ENCODE data around the gene MATN1. TPM values are rescaled to one million over a fixed set of nuclear protein-coding genes. Genes with fewer than 3 reads are reported as not detected.

The MATN1 gene
- total and polyA plus RNA-seq, 9 donors = 0.10 to 0.95 (median 0.51) TPM

DNA sequence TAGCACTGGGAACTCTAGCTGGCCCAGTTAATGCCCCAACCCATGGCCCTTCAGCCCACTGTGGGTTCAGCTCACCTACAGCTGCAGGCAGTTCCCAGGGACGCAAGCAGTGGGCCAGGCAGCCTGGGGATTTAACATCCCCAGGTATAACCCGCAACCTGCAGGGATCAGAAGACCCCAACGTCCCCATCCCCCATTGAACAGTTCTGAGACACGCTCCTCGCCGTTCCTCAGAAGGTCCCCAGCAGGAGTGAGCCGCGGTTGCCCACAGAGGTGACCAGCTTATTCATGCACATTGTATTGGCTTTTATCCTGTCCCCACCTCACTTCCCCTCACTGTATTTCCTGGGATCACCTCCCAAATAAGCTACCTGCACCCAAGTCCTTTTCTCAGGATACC, 5.0 kb upstream of the MATN1 start:
- Histone ChIP-seq H3K4me1 (ENCODE audit: insufficient read depth) (peaks cover 4% of the 10 kb centered on the region), H3K9me3 (no peaks in the 10 kb centered on the region), H3K27me3 (no peaks in the 10 kb centered on the region), H3K27ac (no peak overlapping the region), H3K4me3 (no peak overlapping the region), H3K36me3 (no peaks in the 10 kb centered on the region)
- no peak for DNase-seq
- TF ChIP-seq CTCF (IDR thresholded peaks at IDR 0.05) (no peak), POLR2A (IDR thresholded peaks at IDR 0.05) (no peak), EP300 (IDR thresholded peaks at IDR 0.05) (no peak)
- intact Hi-C loops (cut with DNase I) = loop anchor here in 2 of 4 donors (10.0 kb wide), 2 partner anchors 46 to 186 kb away; no protein-coding TSS in a partner anchor
- 75 to 87% (median 76%) methylated on average over 8 of the region's 8 CpGs for WGBS, 3 donors

- H3K27me3 ChIP-seq = no peaks in the 10 kb centered on the region
- H3K36me3 ChIP-seq = no peaks in the 10 kb centered on the region
- H3K4me3 ChIP-seq = no peak overlapping the region
- no peak for DNase-seq
- intact Hi-C loops (cut with DNase I) = loop anchor here in 2 of 4 donors (10.0 kb wide), 2 partner anchors 47 to 187 kb away; no protein-coding TSS in a partner anchor
- H3K27ac ChIP-seq = no peak overlapping the region
- TF ChIP-seq CTCF (IDR thresholded peaks at IDR 0.05) = no peak
- TF ChIP-seq POLR2A (IDR thresholded peaks at IDR 0.05) = no peak
- no peak for TF ChIP-seq EP300 (IDR thresholded peaks at IDR 0.05)
- 91 to 96% (median 92%) methylated on average over 2 of the region's 2 CpGs for WGBS, 3 donors
- H3K9me3 ChIP-seq = no peaks in the 10 kb centered on the region
- H3K4me1 ChIP-seq (ENCODE audit: insufficient read depth) = peaks cover 4% of the 10 kb centered on the region
Measured at GRCh38 chr1:30727824-30728223, 4.4 kb upstream of the MATN1 start.

DNA sequence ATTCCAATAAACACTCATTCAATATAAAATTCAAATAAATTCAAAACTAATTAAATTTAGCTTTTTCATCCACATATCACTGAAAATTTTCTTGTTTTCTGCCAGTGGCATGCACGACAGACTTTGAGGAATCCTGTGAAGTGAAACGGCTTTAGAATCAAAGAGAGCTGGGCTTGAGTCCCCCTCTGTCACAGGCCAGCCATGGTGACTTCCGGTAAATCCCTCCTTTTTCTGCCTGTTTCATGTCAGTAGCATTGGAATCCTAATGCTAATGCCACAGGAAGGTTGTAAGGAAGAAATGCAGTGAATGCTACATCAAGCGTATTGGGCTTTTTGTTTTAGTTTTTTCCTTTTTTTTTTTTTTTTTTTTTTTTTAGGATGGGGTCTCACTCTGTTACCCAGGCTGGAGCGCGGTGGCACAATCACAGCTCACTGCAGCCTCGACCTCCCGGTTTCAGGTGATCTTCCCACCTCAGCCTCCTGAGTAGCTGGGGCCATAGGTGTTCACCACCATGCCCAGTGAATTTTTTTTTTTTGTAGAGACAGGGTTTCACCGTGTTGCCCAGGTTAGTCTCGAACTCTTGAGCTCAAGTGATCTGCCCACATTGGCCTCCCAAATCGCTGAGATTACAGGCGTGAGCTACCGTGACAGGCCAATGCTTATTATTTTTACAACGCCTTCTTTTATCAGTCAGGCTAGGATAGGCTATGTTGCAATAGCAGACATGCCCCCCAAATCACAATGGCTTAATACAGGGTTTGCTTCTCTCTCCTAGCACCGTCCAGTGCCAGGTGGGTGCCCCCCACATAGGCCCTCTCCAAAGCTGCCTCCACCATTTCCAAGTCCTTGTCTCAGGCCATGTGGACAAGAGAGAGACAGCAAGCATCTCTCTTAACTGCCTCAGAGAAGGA, 3.6 kb upstream of the MATN1 start:
- peaks cover 4% of the 10 kb centered on the region for H3K4me1 ChIP-seq (ENCODE audit: insufficient read depth)
- H3K4me3 ChIP-seq = no peak overlapping the region
- H3K27me3 ChIP-seq = no peaks in the 10 kb centered on the region
- H3K36me3 ChIP-seq = no peaks in the 10 kb centered on the region
- DNase-seq = no peak
- 78 to 86% (median 82%) methylated on average over 15 of the region's 15 CpGs for WGBS, 3 donors
- H3K27ac ChIP-seq = no peak overlapping the region
- no peaks in the 10 kb centered on the region for H3K9me3 ChIP-seq
- no peak for TF ChIP-seq POLR2A (IDR thresholded peaks at IDR 0.05)
- TF ChIP-seq EP300 (IDR thresholded peaks at IDR 0.05) = no peak
- no peak for TF ChIP-seq CTCF (IDR thresholded peaks at IDR 0.05)
- intact Hi-C loops (cut with DNase I) = loop anchor here in 2 of 4 donors (10.0 kb wide), 2 partner anchors 48 to 188 kb away; no protein-coding TSS in a partner anchor

DNA sequence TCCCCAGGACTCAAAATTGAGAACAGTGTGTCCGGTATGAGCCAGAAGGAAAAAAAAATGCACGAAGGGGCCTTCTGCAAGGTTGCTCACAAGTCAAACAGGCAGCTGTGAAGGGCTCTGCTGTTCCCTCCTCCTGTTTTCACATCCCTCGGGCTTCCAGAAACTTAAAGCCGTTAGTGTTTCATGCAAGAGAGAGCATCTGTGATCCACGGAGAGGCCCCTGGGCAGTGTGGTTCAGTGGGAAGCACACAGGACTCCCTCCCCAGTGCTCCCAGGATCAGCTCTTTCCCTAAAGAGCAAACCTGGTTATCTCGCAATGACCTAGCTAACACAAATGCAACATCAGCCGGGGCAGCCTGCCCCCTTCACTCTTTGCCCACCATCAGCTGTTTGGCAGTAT, 2.9 kb upstream of the MATN1 start:
- 42 to 57% (median 56%) methylated on average over 7 of the region's 7 CpGs for WGBS, 3 donors
- peaks cover 4% of the 10 kb centered on the region for H3K4me1 ChIP-seq (ENCODE audit: insufficient read depth)
- intact Hi-C loops (cut with DNase I) = loop anchor here in 2 of 4 donors (10.0 kb wide), 2 partner anchors 49 to 189 kb away; no protein-coding TSS in a partner anchor
- H3K36me3 ChIP-seq = no peaks in the 10 kb centered on the region
- DNase-seq = no peak
- H3K4me3 ChIP-seq = no peak overlapping the region
- no peak overlapping the region for H3K27ac ChIP-seq
- no peaks in the 10 kb centered on the region for H3K27me3 ChIP-seq
- H3K9me3 ChIP-seq = no peaks in the 10 kb centered on the region
- TF ChIP-seq CTCF (IDR thresholded peaks at IDR 0.05) (no peak), POLR2A (IDR thresholded peaks at IDR 0.05) (no peak)
